Right lobe of liver (tissue), 6 donors: Measurements from ENCODE around the gene RARB. TPM values are rescaled to one million over a fixed set of nuclear protein-coding genes. Genes with fewer than 3 reads are reported as not detected.

ENCODE experiments used
- ATAC-seq, 4 donors: fragments of 200-7000 bp; cut with Tn5 transposase; one replicate each; pipeline ENCODE4 v1.9.1; 2020; ENCODE audit warnings: mild to moderate bottlenecking in 4 of 4, moderate library complexity in 4 of 4
- DNase-seq, 3 donors: peaks; one replicate each; pipeline ENCODE4 v3.0.0-alpha.2; 2020
- H3K27ac ChIP-seq, 3 donors: fragments of 200-600 bp; one replicate each; pipeline ENCODE4 v1.8.0; 2022
- H3K27me3 ChIP-seq, 2 donors: fragments of 200-600 bp; one replicate each; pipeline ENCODE4 v1.8.0; 2022
- H3K36me3 ChIP-seq, 4 donors: fragments of 200-600 bp; sonication (generic) in 1 of 4; one replicate each; pipeline versions ENCODE4 v1.5.1 to v1.8.0; 2017 to 2022; ENCODE audit warnings: control low read depth in 1 of 4
- H3K4me1 ChIP-seq, 4 donors: fragments of 200-600 bp; sonication (generic) in 1 of 4; one replicate each; pipeline versions ENCODE4 v1.5.1 to v1.8.0; 2017 to 2022; ENCODE audit warnings: control low read depth in 1 of 4
- H3K4me3 ChIP-seq, 3 donors: fragments of 200-600 bp; one replicate each; pipeline ENCODE4 v1.8.0; 2022
- H3K9me3 ChIP-seq, 4 donors: fragments of 200-600 bp; sonication (generic) in 1 of 4; one replicate each; pipeline versions ENCODE4 v1.5.1 to v1.8.0; 2017 to 2022; ENCODE audit warnings: control low read depth in 1 of 4
- POLR2A ChIP-seq: fragments of 450-650 bp; IDR thresholded peaks from one replicate; pipeline ENCODE4 v1.6.1; 2017; ENCODE audit warnings: antibody characterized with exemption, mild to moderate bottlenecking
- WGBS: methylation state at CpG from one replicate; pipeline ENCODE4 v1.1.6; 2018; ENCODE audit warnings: low coverage, low lambda C conversion rate; ENCODE audit not compliant: insufficient coverage; ENCODE audit errors: missing lambda C conversion rate; 5-methylcytosine and 5-hydroxymethylcytosine counted together
- intact Hi-C, 2 donors: fragments of 100-400 bp; cut with DNase I; formaldehyde crosslinking; loops; one replicate each; pipeline versions ENCODE4 v1.11.2 to v1.14.1; 2022
- total RNA-seq, 6 experiments: library from RNA; depleted of rRNA in 2 of 6; stranded (reverse); fragments of >200 nt in 2 of 6; fragmentation: NEBNext Ultra II Directional in 3 of 6; extraction: Animal tissue kit (Norgen Biotek cat#: 25700) in 3 of 6; gene quantifications; one replicate each; pipeline versions ENCODE4 v1.1.0 to v1.2.4, GENCODE V29; 2016 to 2023
- TF ChIP-seq, protein P1 (sequence below), 4 donors: fragments of 200-600 bp in 3 of 4; fragments of 450-650 bp in 1 of 4; IDR thresholded peaks; one replicate each; pipeline versions ENCODE4 v1.5.1 to v1.8.0; 2016 to 2022; ENCODE audit warnings: antibody characterized with exemption in 4 of 4, mild to moderate bottlenecking in 2 of 4
- donor health status: DM: no; HTN: yes; CAD: no.
- donor health status: DM: no; HTN: no; CAD: no.
- donor health status: DM: no; HTN: no; CAD: no.
- donor health status: DM: no; HTN: yes; CAD: no.
- donor health status: DM: no; HTN: yes; CAD: no.

Gene RARB
- total RNA-seq, 6 experiments from 2014 or later, result 1.2 to 2.8 (median 2.1) TPM

GRCh38 chr3:25472731-25473130 is 44.7 kb downstream of the RARB start:
- Histone ChIP-seq H3K4me1 (no peaks in the 10 kb centered on the region), H3K36me3 (peaks cover 0 to 4% (median 0%) of the 10 kb centered on the region in 4 donors), H3K4me3 (no peak overlapping the region), H3K27me3 (no peaks in the 10 kb centered on the region), H3K27ac (no peak overlapping the region), H3K9me3 (no peaks in the 10 kb centered on the region)
- DNase-seq, result no peak
- 73% methylated on average over 3 of the region's 3 CpGs for WGBS
- no peak for TF ChIP-seq POLR2A
- TF ChIP-seq, protein P1, sequence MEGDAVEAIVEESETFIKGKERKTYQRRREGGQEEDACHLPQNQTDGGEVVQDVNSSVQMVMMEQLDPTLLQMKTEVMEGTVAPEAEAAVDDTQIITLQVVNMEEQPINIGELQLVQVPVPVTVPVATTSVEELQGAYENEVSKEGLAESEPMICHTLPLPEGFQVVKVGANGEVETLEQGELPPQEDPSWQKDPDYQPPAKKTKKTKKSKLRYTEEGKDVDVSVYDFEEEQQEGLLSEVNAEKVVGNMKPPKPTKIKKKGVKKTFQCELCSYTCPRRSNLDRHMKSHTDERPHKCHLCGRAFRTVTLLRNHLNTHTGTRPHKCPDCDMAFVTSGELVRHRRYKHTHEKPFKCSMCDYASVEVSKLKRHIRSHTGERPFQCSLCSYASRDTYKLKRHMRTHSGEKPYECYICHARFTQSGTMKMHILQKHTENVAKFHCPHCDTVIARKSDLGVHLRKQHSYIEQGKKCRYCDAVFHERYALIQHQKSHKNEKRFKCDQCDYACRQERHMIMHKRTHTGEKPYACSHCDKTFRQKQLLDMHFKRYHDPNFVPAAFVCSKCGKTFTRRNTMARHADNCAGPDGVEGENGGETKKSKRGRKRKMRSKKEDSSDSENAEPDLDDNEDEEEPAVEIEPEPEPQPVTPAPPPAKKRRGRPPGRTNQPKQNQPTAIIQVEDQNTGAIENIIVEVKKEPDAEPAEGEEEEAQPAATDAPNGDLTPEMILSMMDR (IDR thresholded peaks at IDR 0.05), result no peak
- intact Hi-C loops, result no loop called here
- no peak for ATAC-seq

GRCh38 chr3:25473246-25473645 is 45.2 kb downstream of the RARB start:
- 75% methylated on average over 2 of the region's 2 CpGs for WGBS
- Histone ChIP-seq H3K27me3 (no peaks in the 10 kb centered on the region), H3K4me3 (no peak overlapping the region), H3K4me1 (no peaks in the 10 kb centered on the region), H3K36me3 (peaks cover 0 to 4% (median 0%) of the 10 kb centered on the region in 4 donors), H3K27ac (no peak overlapping the region), H3K9me3 (no peaks in the 10 kb centered on the region)
- intact Hi-C loops, result no loop called here
- ATAC-seq, result no peak
- TF ChIP-seq, protein P1 (IDR thresholded peaks at IDR 0.05), result no peak
- no peak for TF ChIP-seq POLR2A
- DNase-seq, result no peak

- 100% methylated on average over 1 of the region's 1 CpG for WGBS
- intact Hi-C loops, result no loop called here
- DNase-seq, result no peak
- Histone ChIP-seq H3K4me1 (no peaks in the 10 kb centered on the region), H3K9me3 (no peaks in the 10 kb centered on the region), H3K4me3 (no peak overlapping the region), H3K27me3 (no peaks in the 10 kb centered on the region), H3K27ac (no peak overlapping the region), H3K36me3 (peaks cover 0 to 4% (median 0%) of the 10 kb centered on the region in 4 donors)
- ATAC-seq, result no peak
- TF ChIP-seq, protein P1 (IDR thresholded peaks at IDR 0.05), result no peak
- no peak for TF ChIP-seq POLR2A
Measured at GRCh38 chr3:25474052-25474451, 46.0 kb downstream of the RARB start.

DNA sequence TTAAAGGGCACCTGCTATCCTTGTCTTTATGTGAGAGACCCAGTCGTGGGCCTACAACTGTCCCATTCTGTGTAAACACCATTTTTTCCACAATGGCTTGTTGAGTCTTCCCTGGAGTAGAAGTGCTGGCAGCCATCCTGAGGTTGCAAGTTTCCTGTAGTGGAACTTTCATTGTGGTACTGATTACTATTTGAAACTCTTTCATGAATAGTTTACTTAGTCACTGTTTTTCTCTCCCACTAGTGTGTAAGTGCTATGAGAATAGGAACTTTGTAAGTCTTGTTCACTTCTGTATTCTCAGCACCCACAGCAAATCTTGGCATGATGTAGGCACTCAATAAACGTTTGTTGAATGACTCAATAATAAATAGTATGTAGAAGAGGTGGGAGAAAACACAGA is 48.6 kb downstream of the RARB start:
- ATAC-seq, result no peak
- H3K9me3 ChIP-seq, result no peaks in the 10 kb centered on the region
- no peaks in the 10 kb centered on the region for H3K27me3 ChIP-seq
- TF ChIP-seq, protein P1 (IDR thresholded peaks at IDR 0.05), result no peak
- no peak for TF ChIP-seq POLR2A
- intact Hi-C loops, result no loop called here
- H3K36me3 ChIP-seq, result peaks cover 0 to 4% (median 0%) of the 10 kb centered on the region in 4 donors
- H3K27ac ChIP-seq, result no peak overlapping the region
- no peak overlapping the region for H3K4me3 ChIP-seq
- no peak for DNase-seq
- 15% methylated on average over 2 of the region's 2 CpGs for WGBS
- H3K4me1 ChIP-seq, result peaks cover 0 to 13% (median 2%) of the 10 kb centered on the region in 4 donors
